HepG2 (cell line): ENCODE results near the gene SRBD1.

Experiments used
- ELF4 ChIP-seq: sonication (generic); formaldehyde crosslinking; IDR thresholded peaks from 2 replicates; pipeline ENCODE4 v1.5.0; 2020; ENCODE audit warnings: missing genetic modification reagents, mild to moderate bottlenecking, moderate library complexity, borderline replicate concordance
- POLR2A ChIP-seq, 2 experiments: IDR thresholded peaks; 2 replicates each; pipeline ENCODE4 v1.6.1; 2011; ENCODE audit warnings: low read depth in 2 of 2, low read length in 2 of 2, mild to moderate bottlenecking in 1 of 2, moderate library complexity in 1 of 2; ENCODE audit not compliant: insufficient read depth in 1 of 2

DNA sequence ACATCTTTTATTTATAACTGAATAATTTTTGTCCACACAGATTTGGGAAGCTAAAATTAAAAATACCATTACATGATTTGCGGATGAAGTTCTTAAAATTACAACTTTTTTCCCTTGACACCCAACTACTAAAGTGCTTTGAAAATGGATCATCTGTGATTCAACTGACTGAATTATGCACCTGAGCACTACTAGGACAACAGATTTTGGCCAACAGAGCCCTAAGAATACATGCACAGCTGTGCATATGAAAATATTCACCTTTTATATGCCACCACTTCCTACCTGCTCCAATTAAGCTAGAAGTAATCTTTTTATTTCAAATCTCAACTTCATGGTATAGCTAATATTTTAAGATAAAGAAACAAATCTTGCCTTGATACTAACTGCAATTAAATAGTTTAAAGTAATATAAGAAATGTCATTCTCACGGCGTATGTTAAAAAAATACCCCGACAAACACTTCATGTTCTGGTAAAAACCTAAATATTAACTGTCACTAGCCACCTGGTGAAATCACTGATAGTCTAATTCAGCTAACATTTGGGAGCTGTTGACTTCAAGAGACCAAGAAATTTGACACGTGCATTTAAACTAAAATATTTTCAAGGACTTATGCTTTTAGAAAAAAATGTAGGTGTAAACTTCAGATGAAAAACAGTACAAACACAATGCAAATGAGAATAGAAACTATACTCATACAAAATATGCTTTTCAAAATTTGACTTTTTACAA, 153.7 kb downstream of the SRBD1 start:
- TF ChIP-seq POLR2A (IDR thresholded peaks at IDR 0.05; ENCODE audit: insufficient read depth in 1 of 2, low read depth in 2 of 2, low read length in 2 of 2) (no peak), ELF4 (CRISPR knock-in tag) (no peak)
